Transverse colon (tissue), 4 donors: Measurements from ENCODE around the gene VPS26A.

Source experiments
- CTCF ChIP-seq, 5 experiments: fragments of 200-600 bp in 3 of 5; fragments of 450-650 bp in 2 of 5; sonication (generic) in 3 of 5; IDR thresholded peaks; 1 replicate in 2 of 5; 2 replicates in 3 of 5; pipeline ENCODE4 v1.5.1; 2016 to 2017; ENCODE audit warnings: antibody characterized with exemption in 5 of 5, inconsistent platforms in 3 of 5, mild to moderate bottlenecking in 2 of 5, moderate library complexity in 1 of 5
- POLR2A ChIP-seq: fragments of 450-650 bp; IDR thresholded peaks from one replicate; pipeline ENCODE4 v1.6.1; 2016; ENCODE audit warnings: antibody characterized with exemption, mild to moderate bottlenecking, moderate library complexity
- POLR2AphosphoS5 ChIP-seq, 3 donors: sonication (generic); formaldehyde crosslinking; IDR thresholded peaks; one replicate each; pipeline ENCODE4 v1.6.1; 2016; ENCODE audit warnings: antibody characterized with exemption in 3 of 3

GRCh38 chr10:69213591-69214311 is 89.8 kb downstream of the VPS26A start:
- TF ChIP-seq CTCF (IDR thresholded peaks at IDR 0.05) (no peak), POLR2AphosphoS5 (IDR thresholded peaks at IDR 0.05) (no peak), POLR2A (no peak)
